ENCODE results near the gene GP2. TPM values are rescaled to one million over a fixed set of nuclear protein-coding genes. Genes with fewer than 3 reads are reported as not detected.

The GP2 gene
- polyA plus RNA-seq, 1 of the 3 experiments (the other 2 are of a cell fraction): not detected

- Histone ChIP-seq H3K9me2 (no peaks in the 10 kb centered on the region), H3K4me2 (no peak overlapping the region), H3K79me2 (ENCODE audit: insufficient read depth) (no peaks in the 10 kb centered on the region), H3K4me1 (ENCODE audit: control insufficient read depth in 1 of 2, insufficient read depth in 2 of 2, low read depth in 1 of 2, low read length in 1 of 2) (no peaks in the 10 kb centered on the region), H3F3A (replicated peaks; ENCODE audit: insufficient read depth) (no peaks in the 10 kb centered on the region), H3K9me3 (no peaks in the 10 kb centered on the region), H3K27ac (ENCODE audit: low read depth in 2 of 2, low read length in 1 of 2) (no peak overlapping the region), H3K27me3 (ENCODE audit: insufficient read depth) (no peaks in the 10 kb centered on the region), H2AFZ (ENCODE audit: low read depth) (no peak overlapping the region), H3K36me3 (replicated peaks in 1 of 2; ENCODE audit: control insufficient read depth in 1 of 2, insufficient read depth in 2 of 2, low read length in 1 of 2) (no peaks in the 10 kb centered on the region), H3K4me3 (ENCODE audit: low read depth in 2 of 2, low read length in 1 of 2) (no peak overlapping the region), H4K20me1 (ENCODE audit: insufficient read depth) (no peaks in the 10 kb centered on the region), H3K9ac (no peak overlapping the region)
- WGBS (ENCODE audit: low lambda C conversion rate): 5% methylated on average over 4 of the region's 4 CpGs
- TF ChIP-seq USF1 (IDR thresholded peaks at IDR 0.05; ENCODE audit: borderline replicate concordance, low read depth) (no peak), SIN3A (IDR thresholded peaks at IDR 0.05; ENCODE audit: borderline replicate concordance, low read depth, low read length) (no peak), TAF1 (IDR thresholded peaks at IDR 0.05; ENCODE audit: borderline replicate concordance, low read depth, low read length) (no peak), EP300 (IDR thresholded peaks at IDR 0.05; ENCODE audit: borderline replicate concordance in 1 of 2, low read depth in 1 of 2, low read length in 1 of 2) (no peak), CHD2 (IDR thresholded peaks at IDR 0.05; ENCODE audit: low read length, partially characterized antibody) (no peak)
- ChIA-PET POLR2A (no interaction called here), CTCF (interaction anchor here (0.7 to 6.1 kb wide), 4 partner anchors 8 to 409 kb away, joined by 3 to 47 read pairs (median 13); no protein-coding TSS in a partner anchor)
- no peak for DNase-seq
Observed at GRCh38 chr16:20308801-20309590, 18.3 kb downstream of the GP2 start.

GRCh38 chr16:20308266-20308665 lies 19.0 kb downstream of the GP2 start:
- no peaks in the 10 kb centered on the region for H3K4me1 ChIP-seq (ENCODE audit: control insufficient read depth in 1 of 2, insufficient read depth in 2 of 2, low read depth in 1 of 2, low read length in 1 of 2)
- no peaks in the 10 kb centered on the region for H4K20me1 ChIP-seq (ENCODE audit: insufficient read depth)
- CTCF ChIA-PET: interaction anchor here (2.2 to 6.1 kb wide), 3 partner anchors 8 to 401 kb away, joined by 10 to 47 read pairs (median 16); no protein-coding TSS in a partner anchor
- H3K4me2 ChIP-seq: no peak overlapping the region
- POLR2A ChIA-PET: no interaction called here
- no peak overlapping the region for H3K4me3 ChIP-seq (ENCODE audit: low read depth in 2 of 2, low read length in 1 of 2)
- H3K79me2 ChIP-seq (ENCODE audit: insufficient read depth): no peaks in the 10 kb centered on the region
- H3K9me3 ChIP-seq: no peaks in the 10 kb centered on the region
- whole genome bisulfite sequencing (ENCODE audit: low lambda C conversion rate): 5% methylated on average over 4 of the region's 4 CpGs
- H3K27ac ChIP-seq (ENCODE audit: low read depth in 2 of 2, low read length in 1 of 2): no peak overlapping the region
- no peak for DNase-seq
- H3K36me3 ChIP-seq (replicated peaks in 1 of 2; ENCODE audit: control insufficient read depth in 1 of 2, insufficient read depth in 2 of 2, low read length in 1 of 2): no peaks in the 10 kb centered on the region
- no peaks in the 10 kb centered on the region for H3F3A ChIP-seq (replicated peaks; ENCODE audit: insufficient read depth)
- H3K9ac ChIP-seq: no peak overlapping the region
- TF ChIP-seq NRF1 (IDR thresholded peaks at IDR 0.05; ENCODE audit: low read depth, low read length): no peak
- H3K9me2 ChIP-seq: no peaks in the 10 kb centered on the region
- H3K27me3 ChIP-seq (ENCODE audit: insufficient read depth): no peaks in the 10 kb centered on the region
- H2AFZ ChIP-seq (ENCODE audit: low read depth): no peak overlapping the region

- CTCF ChIA-PET: interaction anchor here (1.1 to 6.1 kb wide), 3 partner anchors 76 to 401 kb away, joined by 4 to 47 read pairs (median 10); no protein-coding TSS in a partner anchor
- H3K36me3 ChIP-seq (replicated peaks in 1 of 2; ENCODE audit: control insufficient read depth in 1 of 2, insufficient read depth in 2 of 2, low read length in 1 of 2): no peaks in the 10 kb centered on the region
- no peak overlapping the region for H3K9ac ChIP-seq
- H2AFZ ChIP-seq (ENCODE audit: low read depth): no peak overlapping the region
- no peaks in the 10 kb centered on the region for H3K79me2 ChIP-seq (ENCODE audit: insufficient read depth)
- POLR2A ChIA-PET: no interaction called here
- H3K27ac ChIP-seq (ENCODE audit: low read depth in 2 of 2, low read length in 1 of 2): no peak overlapping the region
- no peaks in the 10 kb centered on the region for H3K27me3 ChIP-seq (ENCODE audit: insufficient read depth)
- H4K20me1 ChIP-seq (ENCODE audit: insufficient read depth): no peaks in the 10 kb centered on the region
- H3K4me1 ChIP-seq (ENCODE audit: control insufficient read depth in 1 of 2, insufficient read depth in 2 of 2, low read depth in 1 of 2, low read length in 1 of 2): no peaks in the 10 kb centered on the region
- no peak overlapping the region for H3K4me2 ChIP-seq
- DNase-seq: no peak
- TF ChIP-seq NRF1 (IDR thresholded peaks at IDR 0.05; ENCODE audit: low read depth, low read length) (no peak), SMC3 (IDR thresholded peaks at IDR 0.05; ENCODE audit: low read depth, low read length) (no peak), SIN3A (IDR thresholded peaks at IDR 0.05; ENCODE audit: borderline replicate concordance, low read depth, low read length) (no peak), PBX3 (IDR thresholded peaks at IDR 0.05) (no peak), POLR2AphosphoS5 (IDR thresholded peaks at IDR 0.05; ENCODE audit: low read depth, low read length) (no peak), RCOR1 (IDR thresholded peaks at IDR 0.05; ENCODE audit: low read length) (no peak), MAX (IDR thresholded peaks at IDR 0.05; ENCODE audit: low read depth) (no peak), RFX5 (IDR thresholded peaks at IDR 0.05; ENCODE audit: low read length) (no peak), ELF1 (IDR thresholded peaks at IDR 0.05) (no peak), EZH2phosphoT487 (IDR thresholded peaks at IDR 0.05; ENCODE audit: borderline replicate concordance, low read depth) (no peak)
- H3K9me3 ChIP-seq: no peaks in the 10 kb centered on the region
- H3F3A ChIP-seq (replicated peaks; ENCODE audit: insufficient read depth): no peaks in the 10 kb centered on the region
- no peaks in the 10 kb centered on the region for H3K9me2 ChIP-seq
- 57% methylated on average over 7 of the region's 7 CpGs for WGBS (ENCODE audit: low lambda C conversion rate)
- H3K4me3 ChIP-seq (ENCODE audit: low read depth in 2 of 2, low read length in 1 of 2): no peak overlapping the region
Observed at GRCh38 chr16:20307791-20308190, 19.5 kb downstream of the GP2 start.

Measured in SK-N-SH (cell line).